NCI-H748 (cell line): Measurements from ENCODE around the gene FGF14.
A peak's percentile ranks its signal among the peaks of the same experiment; 100 is the strongest.

Experiments used
- DNase-seq: peaks from one replicate; lab custom pipeline; 2025; ENCODE audit not compliant: unreplicated experiment; lab: John Stamatoyannopoulos, UW

Gene FGF14

GRCh38 chr13:102198418-102199311 is 203.2 kb downstream of the FGF14 start:
- DNase-seq = peak; percentile 51

GRCh38 chr13:102197193-102197592 is 204.7 kb downstream of the FGF14 start:
- DNase-seq = peak; percentile 73

GRCh38 chr13:102195566-102196462 is 206.0 kb downstream of the FGF14 start:
- DNase-seq = peak; percentile 60

DNA sequence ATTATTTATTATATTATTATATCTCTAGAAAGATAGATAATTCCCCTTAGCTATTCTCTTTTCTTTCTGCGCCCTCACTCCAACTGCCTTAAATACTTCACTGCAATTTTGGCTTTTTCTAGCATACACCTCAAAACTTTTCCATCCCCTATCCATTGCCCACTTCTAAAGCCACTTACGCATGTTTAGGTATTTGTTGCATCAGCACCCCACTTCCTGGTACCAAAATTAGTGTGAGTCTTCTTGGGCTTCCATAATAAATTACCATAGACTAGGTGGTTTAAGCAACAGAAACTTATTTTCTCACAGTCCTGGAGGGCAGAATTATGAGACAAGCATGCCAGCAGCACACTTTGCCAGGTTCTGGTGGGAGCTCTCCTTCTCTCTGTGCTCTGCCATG is 209.0 kb downstream of the FGF14 start:
- no peak for DNase-seq

- peak; percentile 67 for DNase-seq
Observed at GRCh38 chr13:102191951-102192502, 209.8 kb downstream of the FGF14 start.

GRCh38 chr13:102190930-102191329 is 210.9 kb downstream of the FGF14 start:
- peak; percentile 61 for DNase-seq

DNA sequence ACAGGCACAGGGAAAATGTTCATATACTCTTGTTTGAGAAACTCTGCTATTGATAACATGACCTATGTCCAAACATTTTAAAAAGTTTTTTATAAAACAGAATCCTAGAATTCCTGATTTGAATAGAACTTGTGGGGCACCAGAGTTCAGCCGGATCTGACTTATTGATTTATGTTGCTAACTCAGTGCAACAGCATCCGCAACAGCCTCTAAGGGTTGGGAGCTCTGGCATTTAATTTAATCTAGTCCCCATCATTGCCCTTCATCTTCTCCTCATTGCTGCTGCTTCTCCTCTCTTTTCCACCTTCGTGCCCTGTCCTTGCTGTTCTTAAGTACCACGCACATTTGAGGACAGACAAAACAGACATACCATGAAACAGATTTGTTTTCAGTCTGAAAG is 214.5 kb downstream of the FGF14 start:
- no peak for DNase-seq

DNA sequence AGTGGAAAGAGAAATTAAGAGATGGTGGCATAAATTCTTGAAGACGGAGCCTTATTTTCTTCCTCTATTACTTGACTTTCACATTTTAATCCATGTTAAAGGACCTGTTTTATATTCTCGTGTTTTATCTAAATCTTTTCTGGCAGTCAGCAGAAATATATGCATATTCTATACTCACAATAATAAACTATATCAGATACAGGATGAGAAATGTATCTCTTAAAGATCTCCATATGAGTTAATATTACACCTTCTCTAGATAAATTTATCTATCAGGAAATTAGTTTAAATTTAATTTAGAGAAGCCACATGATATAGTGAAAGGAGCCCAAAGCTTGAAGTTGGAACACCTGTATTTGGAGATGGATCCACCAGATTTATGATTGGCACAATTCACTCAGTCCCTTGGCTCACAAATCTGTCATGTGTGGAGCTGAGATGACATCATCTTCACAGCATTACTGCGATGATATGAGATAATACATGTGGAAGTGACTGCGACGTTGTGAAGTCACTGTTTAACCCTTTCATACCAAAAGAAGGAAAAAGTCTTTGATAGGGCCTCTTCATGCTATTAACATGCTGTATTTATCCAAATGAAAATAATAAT is 216.4 kb downstream of the FGF14 start:
- no peak for DNase-seq

DNA sequence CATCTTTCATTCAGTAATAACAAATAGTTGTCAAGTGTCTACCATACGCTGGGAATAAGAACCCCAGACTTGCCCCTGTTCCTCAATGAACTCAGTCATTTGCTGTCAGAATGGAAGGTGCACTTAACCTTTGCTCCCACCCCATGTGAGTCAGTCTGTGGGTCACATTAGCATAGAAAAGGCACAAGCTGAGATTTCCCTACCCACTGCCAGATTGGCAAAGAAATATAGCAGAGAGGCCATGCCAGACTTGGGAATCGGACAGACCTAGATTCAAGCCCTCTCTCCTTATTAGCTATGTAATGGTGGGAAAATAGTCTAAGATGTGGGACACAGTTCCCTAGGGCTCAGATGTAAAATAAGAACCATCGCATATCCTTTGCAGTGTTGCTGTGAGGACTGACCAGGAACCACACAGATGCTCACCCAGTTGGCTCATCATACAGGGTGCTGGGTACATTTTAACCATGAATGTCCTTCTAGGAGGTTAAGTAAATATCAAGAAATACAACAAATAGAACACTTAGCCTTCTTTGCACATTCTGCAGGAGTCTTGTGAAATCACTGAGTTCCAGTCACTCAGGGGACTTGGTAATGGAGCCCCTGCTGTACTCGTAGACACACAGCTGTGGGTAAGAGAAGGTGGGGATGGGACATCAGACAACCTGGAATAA is 218.2 kb downstream of the FGF14 start:
- no peak for DNase-seq

GRCh38 chr13:102182170-102182569 is 219.7 kb downstream of the FGF14 start:
- no peak for DNase-seq

DNA sequence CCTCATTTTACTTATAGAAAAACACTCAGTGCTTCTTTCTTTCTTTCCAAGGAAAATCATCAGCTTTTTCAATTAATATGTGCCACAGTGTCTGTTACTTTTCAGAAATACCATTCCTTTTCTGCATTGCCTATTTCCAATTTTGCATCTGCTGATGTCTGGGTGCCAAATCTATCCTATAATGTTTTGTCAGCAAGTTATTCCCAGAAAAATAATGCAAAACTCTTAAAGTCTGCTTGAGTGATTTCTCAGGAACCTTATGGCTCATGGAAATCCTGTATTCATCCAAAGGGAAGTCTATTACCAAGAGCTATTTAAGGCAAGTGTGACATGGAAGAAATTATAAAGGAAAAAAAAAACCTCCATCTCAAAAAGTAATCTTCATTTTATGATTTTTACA is 224.4 kb downstream of the FGF14 start:
- DNase-seq = no peak

DNA sequence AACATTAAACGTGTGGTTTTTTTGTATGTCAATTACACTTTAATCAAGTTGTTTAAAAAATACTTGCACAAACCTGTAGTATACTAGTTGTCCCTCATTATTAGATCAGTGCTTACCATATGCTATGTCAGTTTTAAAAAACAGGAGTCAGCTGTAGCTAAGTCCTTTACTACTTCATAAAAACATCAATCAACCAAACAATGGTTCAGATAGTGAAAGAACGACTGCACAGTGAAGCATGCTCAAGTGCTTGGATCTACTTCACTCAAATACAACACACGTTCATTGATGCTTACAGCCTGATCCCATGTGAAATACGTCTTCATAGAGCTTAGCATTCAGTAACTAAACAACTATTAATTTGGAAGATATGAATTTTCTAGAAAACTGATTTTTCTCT is 225.0 kb downstream of the FGF14 start:
- DNase-seq = peak; percentile 49

GRCh38 chr13:102172406-102172805 is 229.4 kb downstream of the FGF14 start:
- DNase-seq = no peak

DNA sequence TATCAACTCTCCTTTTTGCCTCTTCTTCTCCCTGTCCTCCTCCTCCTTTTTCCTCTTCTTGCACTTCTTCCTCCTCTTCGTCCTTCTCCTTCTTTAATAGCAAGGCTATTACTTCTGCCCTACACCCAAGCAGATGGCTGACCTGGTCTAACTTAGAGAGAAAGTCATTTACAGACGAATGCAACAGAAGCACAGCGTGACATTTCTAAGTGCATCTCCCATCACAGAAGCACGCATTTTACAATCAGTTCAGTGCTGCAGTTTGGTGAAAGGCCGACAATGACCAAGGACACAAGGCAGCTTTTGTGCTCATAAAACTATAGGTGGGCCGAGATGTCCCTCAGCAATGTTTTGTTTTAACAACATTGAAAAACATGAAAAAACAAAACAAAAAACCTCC is 231.5 kb downstream of the FGF14 start:
- no peak for DNase-seq

DNA sequence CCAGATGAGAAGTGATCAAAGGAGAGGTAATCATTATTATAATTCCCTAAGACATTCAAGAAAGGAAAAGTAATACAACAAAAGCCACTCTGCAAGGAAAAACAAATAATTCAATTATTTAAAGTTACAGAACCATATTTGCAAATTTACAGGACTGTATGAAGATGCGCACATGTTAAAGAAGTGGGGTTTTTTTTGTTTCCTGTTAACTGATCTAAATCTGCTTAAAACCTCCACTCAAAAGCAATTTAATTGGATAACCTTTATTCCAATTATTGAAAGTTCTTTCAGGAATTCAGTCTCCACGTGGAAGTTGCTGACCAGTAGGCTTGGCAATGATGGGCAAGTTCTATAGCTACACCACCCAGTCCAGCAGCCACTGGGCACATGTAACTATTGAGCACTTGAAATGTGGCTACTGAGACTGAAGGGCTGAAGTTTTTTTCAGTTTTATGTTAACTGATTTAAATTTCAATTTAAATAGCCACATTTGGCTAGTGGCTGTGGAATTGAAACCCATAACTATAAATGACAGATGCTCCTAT is 232.3 kb downstream of the FGF14 start:
- no peak for DNase-seq

DNA sequence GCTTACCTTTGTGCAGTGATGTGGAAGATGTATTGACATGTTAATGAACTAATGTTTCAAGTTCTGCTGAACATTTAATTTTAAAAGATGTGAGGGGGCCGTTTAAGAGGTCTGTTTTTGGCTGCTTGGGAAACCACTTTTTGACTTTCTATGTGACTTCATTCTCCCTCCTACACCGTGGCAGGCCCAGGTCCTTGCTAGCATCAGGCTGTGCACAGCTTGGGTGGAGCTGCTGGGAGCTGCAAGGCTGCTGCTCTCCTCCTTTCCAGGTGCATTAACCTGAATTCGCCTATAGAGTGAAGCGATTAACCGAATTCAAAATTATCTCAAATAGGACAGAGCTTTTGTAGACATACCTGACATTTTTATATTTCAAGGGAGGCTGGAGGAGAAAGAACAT is 249.1 kb downstream of the FGF14 start:
- DNase-seq = no peak

- no peak for DNase-seq
Observed at GRCh38 chr13:102147353-102147752, 254.5 kb downstream of the FGF14 start.

- DNase-seq = no peak
Observed at GRCh38 chr13:102145750-102146149, 256.1 kb downstream of the FGF14 start.

DNA sequence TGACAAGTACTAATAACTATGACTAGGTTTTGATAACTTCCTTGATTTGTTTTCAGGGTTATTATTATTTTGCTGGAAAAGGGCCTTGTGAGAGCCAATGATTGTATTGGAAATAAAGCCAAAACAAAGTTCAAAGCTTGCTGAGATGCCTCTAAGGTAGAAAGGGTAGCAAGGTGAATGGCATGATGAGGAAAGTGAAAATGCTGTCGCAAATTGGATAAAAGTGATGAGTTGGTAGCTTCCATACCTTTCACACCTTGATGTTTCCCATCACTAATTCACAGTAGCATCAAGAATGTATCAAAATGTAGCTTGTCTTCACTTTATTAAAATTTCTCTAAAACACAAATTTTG is 259.4 kb downstream of the FGF14 start:
- no peak for DNase-seq
